WTC11 (cell line): Measurements from ENCODE around the gene PGA5.

Source experiments
- ATF6 ChIP-seq: sonication (generic); formaldehyde crosslinking; IDR thresholded peaks from 2 replicates; pipeline ENCODE4 v1.8.1; 2023; ENCODE audit warnings: mild to moderate bottlenecking, missing genetic modification reagents
- CREB1 ChIP-seq: sonication (generic); formaldehyde crosslinking; IDR thresholded peaks from 2 replicates; pipeline ENCODE4 v1.8.0; 2023; ENCODE audit warnings: mild to moderate bottlenecking, missing genetic modification reagents
- CTCF ChIP-seq: fragments of 200-600 bp; IDR thresholded peaks from 2 replicates; pipeline ENCODE4 v1.8.0; 2022; ENCODE audit warnings: antibody characterized with exemption
- E2F4 ChIP-seq: sonication (generic); formaldehyde crosslinking; IDR thresholded peaks from 2 replicates; pipeline ENCODE4 v1.8.1; 2022; ENCODE audit warnings: low read depth, mild to moderate bottlenecking, moderate library complexity, missing genetic modification reagents, borderline replicate concordance
- ESRRA ChIP-seq: sonication (generic); formaldehyde crosslinking; IDR thresholded peaks from 2 replicates; pipeline ENCODE4 v1.8.1; 2022; ENCODE audit warnings: mild to moderate bottlenecking, missing genetic modification reagents, borderline replicate concordance
- FOXK1 ChIP-seq: sonication (generic); formaldehyde crosslinking; IDR thresholded peaks from 2 replicates; pipeline ENCODE4 v1.8.0; 2022; ENCODE audit warnings: mild to moderate bottlenecking, moderate library complexity, missing genetic modification reagents
- MYBL2 ChIP-seq: sonication (generic); formaldehyde crosslinking; IDR thresholded peaks from 2 replicates; pipeline ENCODE4 v1.8.1; 2023; ENCODE audit warnings: mild to moderate bottlenecking, moderate library complexity, missing genetic modification reagents
- TEAD1 ChIP-seq: sonication (generic); formaldehyde crosslinking; IDR thresholded peaks from 2 replicates; pipeline ENCODE4 v1.8.0; 2022; ENCODE audit warnings: mild to moderate bottlenecking, missing genetic modification reagents
- USF2 ChIP-seq: sonication (generic); formaldehyde crosslinking; IDR thresholded peaks from 2 replicates; pipeline ENCODE4 v1.8.1; 2023; ENCODE audit warnings: mild to moderate bottlenecking, missing genetic modification reagents, moderate library complexity
- ZBTB21 ChIP-seq: sonication (generic); formaldehyde crosslinking; IDR thresholded peaks from 2 replicates; pipeline ENCODE4 v1.8.1; 2023; ENCODE audit warnings: mild to moderate bottlenecking, missing genetic modification reagents, borderline replicate concordance
- ZNF671 ChIP-seq: fragments of 250-450 bp; sonication (Bioruptor Pico); IDR thresholded peaks from 2 replicates; pipeline ENCODE4 v1.8.0; 2021; ENCODE audit warnings: mild to moderate bottlenecking
- TF ChIP-seq, protein P1 (sequence below): sonication (generic); formaldehyde crosslinking; IDR thresholded peaks from 2 replicates; pipeline ENCODE4 v1.8.0; 2022; ENCODE audit warnings: mild to moderate bottlenecking, missing genetic modification reagents
- TF ChIP-seq, protein P2 (sequence below): sonication (generic); formaldehyde crosslinking; IDR thresholded peaks from 2 replicates; pipeline ENCODE4 v1.8.0; 2022; ENCODE audit warnings: mild to moderate bottlenecking, missing genetic modification reagents

- TF ChIP-seq TEAD1 (CRISPR knock-in tag) (no peak), CTCF (no peak), E2F4 (CRISPR knock-in tag) (no peak), USF2 (no peak), MYBL2 (CRISPR knock-in tag) (no peak), ATF6 (CRISPR knock-in tag) (no peak), ESRRA (CRISPR knock-in tag) (no peak), FOXK1 (CRISPR knock-in tag) (no peak), ZNF671 (no peak), CREB1 (CRISPR knock-in tag) (no peak), ZBTB21 (CRISPR knock-in tag) (no peak)
- TF ChIP-seq, protein P1, sequence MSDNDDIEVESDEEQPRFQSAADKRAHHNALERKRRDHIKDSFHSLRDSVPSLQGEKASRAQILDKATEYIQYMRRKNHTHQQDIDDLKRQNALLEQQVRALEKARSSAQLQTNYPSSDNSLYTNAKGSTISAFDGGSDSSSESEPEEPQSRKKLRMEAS (CRISPR knock-in tag) = no peak
- TF ChIP-seq, protein P2, sequence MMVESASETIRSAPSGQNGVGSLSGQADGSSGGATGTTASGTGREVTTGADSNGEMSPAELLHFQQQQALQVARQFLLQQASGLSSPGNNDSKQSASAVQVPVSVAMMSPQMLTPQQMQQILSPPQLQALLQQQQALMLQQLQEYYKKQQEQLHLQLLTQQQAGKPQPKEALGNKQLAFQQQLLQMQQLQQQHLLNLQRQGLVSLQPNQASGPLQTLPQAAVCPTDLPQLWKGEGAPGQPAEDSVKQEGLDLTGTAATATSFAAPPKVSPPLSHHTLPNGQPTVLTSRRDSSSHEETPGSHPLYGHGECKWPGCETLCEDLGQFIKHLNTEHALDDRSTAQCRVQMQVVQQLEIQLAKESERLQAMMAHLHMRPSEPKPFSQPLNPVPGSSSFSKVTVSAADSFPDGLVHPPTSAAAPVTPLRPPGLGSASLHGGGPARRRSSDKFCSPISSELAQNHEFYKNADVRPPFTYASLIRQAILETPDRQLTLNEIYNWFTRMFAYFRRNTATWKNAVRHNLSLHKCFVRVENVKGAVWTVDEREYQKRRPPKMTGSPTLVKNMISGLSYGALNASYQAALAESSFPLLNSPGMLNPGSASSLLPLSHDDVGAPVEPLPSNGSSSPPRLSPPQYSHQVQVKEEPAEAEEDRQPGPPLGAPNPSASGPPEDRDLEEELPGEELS = no peak
These were observed 51.4 kb downstream of the PGA5 start for GRCh38 chr11:61292356-61292755.
